ENCODE measurements around the gene KLF6. TPM values are rescaled to one million over a fixed set of nuclear protein-coding genes. Genes with fewer than 3 reads are reported as not detected.
A peak's percentile ranks its signal among the peaks of the same experiment; 100 is the strongest.

KLF6 gene
- total and polyA plus RNA-seq, 9 of the 15 experiments (the other 6 are each of a cell fraction or from before 2014, with no cell fraction given), result 3.2 to 23.9 (median 8.0) TPM

GRCh38 chr10:3828404-3829155 lies 43.6 kb upstream of the KLF6 start (continued):
- TF ChIP-seq NR2C1 (IDR thresholded peaks at IDR 0.05) (peak; percentile 62; the same call in 1 of the 2 replicates), NR2C1 (tag; IDR thresholded peaks at IDR 0.05) (peak; percentile 72), SMARCA5 (IDR thresholded peaks at IDR 0.05) (peak; percentile 74), NFIX (CRISPR knock-in tag; IDR thresholded peaks at IDR 0.05; ENCODE audit: low read depth) (no peak), DLX4 (CRISPR knock-in tag; IDR thresholded peaks at IDR 0.05) (no peak), BCOR (IDR thresholded peaks at IDR 0.05) (no peak), KAT2B (IDR thresholded peaks at IDR 0.05; ENCODE audit: low read depth, low read length) (no peak), OTX1 (CRISPR knock-in tag; IDR thresholded peaks at IDR 0.05) (no peak), PURB (CRISPR knock-in tag; IDR thresholded peaks at IDR 0.05; ENCODE audit: low read depth) (no peak), EP400 (IDR thresholded peaks at IDR 0.05) (0 out of 2 replicates have a peak, but pooled peaks have one; percentile 42), KHSRP (IDR thresholded peaks at IDR 0.05) (no peak)
- TF ChIP-seq, protein P1, sequence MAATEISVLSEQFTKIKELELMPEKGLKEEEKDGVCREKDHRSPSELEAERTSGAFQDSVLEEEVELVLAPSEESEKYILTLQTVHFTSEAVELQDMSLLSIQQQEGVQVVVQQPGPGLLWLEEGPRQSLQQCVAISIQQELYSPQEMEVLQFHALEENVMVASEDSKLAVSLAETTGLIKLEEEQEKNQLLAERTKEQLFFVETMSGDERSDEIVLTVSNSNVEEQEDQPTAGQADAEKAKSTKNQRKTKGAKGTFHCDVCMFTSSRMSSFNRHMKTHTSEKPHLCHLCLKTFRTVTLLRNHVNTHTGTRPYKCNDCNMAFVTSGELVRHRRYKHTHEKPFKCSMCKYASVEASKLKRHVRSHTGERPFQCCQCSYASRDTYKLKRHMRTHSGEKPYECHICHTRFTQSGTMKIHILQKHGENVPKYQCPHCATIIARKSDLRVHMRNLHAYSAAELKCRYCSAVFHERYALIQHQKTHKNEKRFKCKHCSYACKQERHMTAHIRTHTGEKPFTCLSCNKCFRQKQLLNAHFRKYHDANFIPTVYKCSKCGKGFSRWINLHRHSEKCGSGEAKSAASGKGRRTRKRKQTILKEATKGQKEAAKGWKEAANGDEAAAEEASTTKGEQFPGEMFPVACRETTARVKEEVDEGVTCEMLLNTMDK (IDR thresholded peaks at IDR 0.05; ENCODE audit: borderline replicate concordance, insufficient read depth, low read depth, low read length, poor library complexity, severe bottlenecking), result no peak
- TF ChIP-seq, protein P2, sequence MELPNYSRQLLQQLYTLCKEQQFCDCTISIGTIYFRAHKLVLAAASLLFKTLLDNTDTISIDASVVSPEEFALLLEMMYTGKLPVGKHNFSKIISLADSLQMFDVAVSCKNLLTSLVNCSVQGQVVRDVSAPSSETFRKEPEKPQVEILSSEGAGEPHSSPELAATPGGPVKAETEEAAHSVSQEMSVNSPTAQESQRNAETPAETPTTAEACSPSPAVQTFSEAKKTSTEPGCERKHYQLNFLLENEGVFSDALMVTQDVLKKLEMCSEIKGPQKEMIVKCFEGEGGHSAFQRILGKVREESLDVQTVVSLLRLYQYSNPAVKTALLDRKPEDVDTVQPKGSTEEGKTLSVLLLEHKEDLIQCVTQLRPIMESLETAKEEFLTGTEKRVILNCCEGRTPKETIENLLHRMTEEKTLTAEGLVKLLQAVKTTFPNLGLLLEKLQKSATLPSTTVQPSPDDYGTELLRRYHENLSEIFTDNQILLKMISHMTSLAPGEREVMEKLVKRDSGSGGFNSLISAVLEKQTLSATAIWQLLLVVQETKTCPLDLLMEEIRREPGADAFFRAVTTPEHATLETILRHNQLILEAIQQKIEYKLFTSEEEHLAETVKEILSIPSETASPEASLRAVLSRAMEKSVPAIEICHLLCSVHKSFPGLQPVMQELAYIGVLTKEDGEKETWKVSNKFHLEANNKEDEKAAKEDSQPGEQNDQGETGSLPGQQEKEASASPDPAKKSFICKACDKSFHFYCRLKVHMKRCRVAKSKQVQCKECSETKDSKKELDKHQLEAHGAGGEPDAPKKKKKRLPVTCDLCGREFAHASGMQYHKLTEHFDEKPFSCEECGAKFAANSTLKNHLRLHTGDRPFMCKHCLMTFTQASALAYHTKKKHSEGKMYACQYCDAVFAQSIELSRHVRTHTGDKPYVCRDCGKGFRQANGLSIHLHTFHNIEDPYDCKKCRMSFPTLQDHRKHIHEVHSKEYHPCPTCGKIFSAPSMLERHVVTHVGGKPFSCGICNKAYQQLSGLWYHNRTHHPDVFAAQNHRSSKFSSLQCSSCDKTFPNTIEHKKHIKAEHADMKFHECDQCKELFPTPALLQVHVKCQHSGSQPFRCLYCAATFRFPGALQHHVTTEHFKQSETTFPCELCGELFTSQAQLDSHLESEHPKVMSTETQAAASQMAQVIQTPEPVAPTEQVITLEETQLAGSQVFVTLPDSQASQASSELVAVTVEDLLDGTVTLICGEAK (IDR thresholded peaks at IDR 0.05), result peak; percentile 39; the same call in 1 of the 2 replicates
- TF ChIP-seq, protein P2 (CRISPR knock-in tag; IDR thresholded peaks at IDR 0.05), result no peak
- TF ChIP-seq, protein P3, sequence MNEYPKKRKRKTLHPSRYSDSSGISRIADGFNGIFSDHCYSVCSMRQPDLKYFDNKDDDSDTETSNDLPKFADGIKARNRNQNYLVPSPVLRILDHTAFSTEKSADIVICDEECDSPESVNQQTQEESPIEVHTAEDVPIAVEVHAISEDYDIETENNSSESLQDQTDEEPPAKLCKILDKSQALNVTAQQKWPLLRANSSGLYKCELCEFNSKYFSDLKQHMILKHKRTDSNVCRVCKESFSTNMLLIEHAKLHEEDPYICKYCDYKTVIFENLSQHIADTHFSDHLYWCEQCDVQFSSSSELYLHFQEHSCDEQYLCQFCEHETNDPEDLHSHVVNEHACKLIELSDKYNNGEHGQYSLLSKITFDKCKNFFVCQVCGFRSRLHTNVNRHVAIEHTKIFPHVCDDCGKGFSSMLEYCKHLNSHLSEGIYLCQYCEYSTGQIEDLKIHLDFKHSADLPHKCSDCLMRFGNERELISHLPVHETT (CRISPR knock-in tag; conservative IDR thresholded peaks at IDR 0.05 in 1 of 2, IDR thresholded peaks at IDR 0.05 in 1 of 2), result 0 out of 4 replicates have a peak, but pooled peaks of 1 of the 2 experiments have one; percentile 26

All from K562 (cell line).